Fibroblast of lung (primary cell): Measurements from ENCODE around the gene CATSPERZ. TPM values are rescaled to one million over a fixed set of nuclear protein-coding genes. Genes with fewer than 3 reads are reported as not detected.
"Not testable (repeated sequence)": the region's sequence is repeated elsewhere in the genome, so short reads cannot be mapped to it uniquely, and the experiment has no call there.

Experiments used
- DNase-seq, 2 donors: peaks; one replicate each; pipeline versions ENCODE4 v3.0.0 to v3.0.0-alpha.2; 2010; ENCODE audit warnings: low read depth in 2 of 2
- H2AFZ ChIP-seq: 2 replicates; pipeline ENCODE4 v1.5.1; 2012; ENCODE audit warnings: low read length, control low read depth, inconsistent platforms
- H3K27ac ChIP-seq: 2 replicates; pipeline ENCODE4 v1.5.1; 2011; ENCODE audit warnings: low read length, control low read depth; ENCODE audit not compliant: insufficient read depth
- H3K27me3 ChIP-seq: 2 replicates; pipeline ENCODE4 v1.5.1; 2011; ENCODE audit warnings: mild to moderate bottlenecking, low read length; ENCODE audit not compliant: control insufficient read depth, insufficient read depth
- H3K36me3 ChIP-seq: 2 replicates; pipeline ENCODE4 v1.5.1; 2011; ENCODE audit warnings: low read length; ENCODE audit not compliant: control insufficient read depth, insufficient read depth
- H3K4me1 ChIP-seq: 2 replicates; pipeline ENCODE4 v1.5.1; 2011; ENCODE audit warnings: low read length; ENCODE audit not compliant: control insufficient read depth, insufficient read depth; ENCODE audit errors: extremely low read depth
- H3K4me2 ChIP-seq: 2 replicates; pipeline ENCODE4 v1.5.1; 2011; ENCODE audit warnings: low read length, control low read depth; ENCODE audit not compliant: insufficient read depth; ENCODE audit errors: extremely low read depth
- H3K4me3 ChIP-seq, 4 experiments: fragments of 200-600 bp in 1 of 4; sonication (generic) in 1 of 4; replicated peaks in 1 of 4; 2 replicates each; pipeline ENCODE4 v1.5.1; 2011 to 2016; ENCODE audit warnings: low read length in 4 of 4, low read depth in 3 of 4, mild to moderate bottlenecking in 3 of 4, control low read depth in 2 of 4, inconsistent platforms in 1 of 4, mixed read lengths in 1 of 4; ENCODE audit not compliant: insufficient read depth in 1 of 4; ENCODE audit errors: control extremely low read depth in 1 of 4
- H3K79me2 ChIP-seq: 2 replicates; pipeline ENCODE4 v1.5.1; 2012; ENCODE audit warnings: mild to moderate bottlenecking, low read length, inconsistent platforms; ENCODE audit not compliant: control insufficient read depth, insufficient read depth
- H3K9ac ChIP-seq: 2 replicates; pipeline ENCODE4 v1.5.1; 2011; ENCODE audit warnings: mild to moderate bottlenecking, low read length, control low read depth; ENCODE audit not compliant: insufficient read depth
- H3K9me3 ChIP-seq: 2 replicates; pipeline ENCODE4 v1.5.1; 2012; ENCODE audit warnings: low read depth, low read length; ENCODE audit not compliant: control insufficient read depth, insufficient read depth
- H4K20me1 ChIP-seq: 2 replicates; pipeline ENCODE4 v1.5.1; 2011; ENCODE audit warnings: low read length; ENCODE audit not compliant: control insufficient read depth, insufficient read depth; ENCODE audit errors: extremely low read depth
- EZH2 ChIP-seq: IDR thresholded peaks from 2 replicates; pipeline ENCODE4 v1.5.1; 2012; ENCODE audit warnings: low read length, control low read depth, mild to moderate bottlenecking; ENCODE audit errors: missing control alignments
- polyA plus RNA-seq, 2 donors: library from polyadenylated mRNA; depleted of rRNA in 1 of 2; stranded (reverse) in 1 of 2; unstranded in 1 of 2; fragments of >200 nt; gene quantifications; 2 replicates each; pipeline ENCODE4 v1.2.1, GENCODE V29; 2011 to 2012; ENCODE audit warnings: missing spikeins in 1 of 2
- total RNA-seq: library from RNA; depleted of rRNA; stranded (reverse); fragments of >200 nt; gene quantifications from 2 replicates; pipeline ENCODE4 v1.2.1, GENCODE V29; 2014
- TF ChIP-seq, protein P1 (sequence below), 2 donors: IDR thresholded peaks in 1 of 2; conservative IDR thresholded peaks in 1 of 2; 1 replicate in 1 of 2; 2 replicates in 1 of 2; pipeline ENCODE4 v1.5.1; 2011 to 2012; ENCODE audit warnings: low read length in 2 of 2, control low read depth in 1 of 2, inconsistent platforms in 1 of 2, low read depth in 1 of 2, mild to moderate bottlenecking in 1 of 2

The CATSPERZ gene
- total and polyA plus RNA-seq, 2 donors (not counting 1 experiment from before 2014, with no cell fraction given), result 0.33 TPM; not detected in 1

DNA sequence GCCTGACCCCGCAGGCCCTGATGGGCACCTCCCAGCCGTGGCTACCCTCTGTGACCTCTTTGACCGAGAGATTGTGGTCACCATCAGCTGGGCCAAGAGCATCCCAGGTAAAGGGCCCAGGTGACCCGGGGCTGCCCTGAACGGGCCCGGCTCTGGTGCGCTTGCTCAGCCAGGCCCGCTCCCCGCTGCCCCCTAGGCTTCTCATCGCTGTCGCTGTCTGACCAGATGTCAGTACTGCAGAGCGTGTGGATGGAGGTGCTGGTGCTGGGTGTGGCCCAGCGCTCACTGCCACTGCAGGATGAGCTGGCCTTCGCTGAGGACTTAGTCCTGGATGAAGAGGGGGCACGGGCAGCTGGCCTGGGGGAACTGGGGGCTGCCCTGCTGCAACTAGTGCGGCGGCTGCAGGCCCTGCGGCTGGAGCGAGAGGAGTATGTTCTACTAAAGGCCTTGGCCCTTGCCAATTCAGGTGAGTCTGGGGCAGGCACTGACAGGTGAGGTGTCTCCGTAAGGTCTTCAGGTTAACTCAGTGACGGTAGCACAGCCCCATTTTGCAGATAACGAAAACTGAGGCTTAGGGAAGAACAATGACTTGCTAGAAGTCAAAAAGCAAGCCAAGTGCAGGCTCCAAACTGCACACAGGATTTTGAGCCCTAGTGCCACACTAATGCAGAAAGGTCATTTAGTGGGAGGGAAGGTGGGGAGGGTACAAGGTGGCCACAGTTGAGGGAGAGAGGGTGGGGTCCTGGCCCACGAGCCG, 14.8 kb downstream of the CATSPERZ start:
- TF ChIP-seq, protein P1, sequence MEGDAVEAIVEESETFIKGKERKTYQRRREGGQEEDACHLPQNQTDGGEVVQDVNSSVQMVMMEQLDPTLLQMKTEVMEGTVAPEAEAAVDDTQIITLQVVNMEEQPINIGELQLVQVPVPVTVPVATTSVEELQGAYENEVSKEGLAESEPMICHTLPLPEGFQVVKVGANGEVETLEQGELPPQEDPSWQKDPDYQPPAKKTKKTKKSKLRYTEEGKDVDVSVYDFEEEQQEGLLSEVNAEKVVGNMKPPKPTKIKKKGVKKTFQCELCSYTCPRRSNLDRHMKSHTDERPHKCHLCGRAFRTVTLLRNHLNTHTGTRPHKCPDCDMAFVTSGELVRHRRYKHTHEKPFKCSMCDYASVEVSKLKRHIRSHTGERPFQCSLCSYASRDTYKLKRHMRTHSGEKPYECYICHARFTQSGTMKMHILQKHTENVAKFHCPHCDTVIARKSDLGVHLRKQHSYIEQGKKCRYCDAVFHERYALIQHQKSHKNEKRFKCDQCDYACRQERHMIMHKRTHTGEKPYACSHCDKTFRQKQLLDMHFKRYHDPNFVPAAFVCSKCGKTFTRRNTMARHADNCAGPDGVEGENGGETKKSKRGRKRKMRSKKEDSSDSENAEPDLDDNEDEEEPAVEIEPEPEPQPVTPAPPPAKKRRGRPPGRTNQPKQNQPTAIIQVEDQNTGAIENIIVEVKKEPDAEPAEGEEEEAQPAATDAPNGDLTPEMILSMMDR (conservative IDR thresholded peaks at IDR 0.05 in 1 of 2, IDR thresholded peaks at IDR 0.05 in 1 of 2; ENCODE audit: low read depth in 1 of 2, low read length in 2 of 2), result no peak
- TF ChIP-seq EZH2, result no peak
- no peaks in the 10 kb centered on the region for H3K27me3 ChIP-seq
- no peak for DNase-seq
- H3K27ac ChIP-seq, result no peak overlapping the region
- H3K9ac ChIP-seq, result no peak overlapping the region
- peaks cover 11% of the 10 kb centered on the region for H3K36me3 ChIP-seq
- no peak overlapping the region for H3K4me2 ChIP-seq
- no peak overlapping the region for H3K4me3 ChIP-seq
- no peaks in the 10 kb centered on the region for H3K4me1 ChIP-seq
- no peaks in the 10 kb centered on the region for H4K20me1 ChIP-seq
- no peak overlapping the region for H2AFZ ChIP-seq
- no peaks in the 10 kb centered on the region for H3K9me3 ChIP-seq
- H3K79me2 ChIP-seq, result peaks cover 13% of the 10 kb centered on the region

- not testable (repeated sequence) for H3K9ac ChIP-seq, H3K27me3 ChIP-seq, DNase-seq, H4K20me1 ChIP-seq, H3K4me2 ChIP-seq, H3K4me1 ChIP-seq, H3K27ac ChIP-seq, H2AFZ ChIP-seq, H3K9me3 ChIP-seq
- Histone ChIP-seq H3K36me3 (peaks cover 11% of the 10 kb centered on the region), H3K4me3 (peak overlapping the region in 1 of 4 experiments; percentile 76), H3K79me2 (peaks cover 13% of the 10 kb centered on the region)
These were observed 15.7 kb downstream of the CATSPERZ start for GRCh38 chr11:64315667-64316526.

DNA sequence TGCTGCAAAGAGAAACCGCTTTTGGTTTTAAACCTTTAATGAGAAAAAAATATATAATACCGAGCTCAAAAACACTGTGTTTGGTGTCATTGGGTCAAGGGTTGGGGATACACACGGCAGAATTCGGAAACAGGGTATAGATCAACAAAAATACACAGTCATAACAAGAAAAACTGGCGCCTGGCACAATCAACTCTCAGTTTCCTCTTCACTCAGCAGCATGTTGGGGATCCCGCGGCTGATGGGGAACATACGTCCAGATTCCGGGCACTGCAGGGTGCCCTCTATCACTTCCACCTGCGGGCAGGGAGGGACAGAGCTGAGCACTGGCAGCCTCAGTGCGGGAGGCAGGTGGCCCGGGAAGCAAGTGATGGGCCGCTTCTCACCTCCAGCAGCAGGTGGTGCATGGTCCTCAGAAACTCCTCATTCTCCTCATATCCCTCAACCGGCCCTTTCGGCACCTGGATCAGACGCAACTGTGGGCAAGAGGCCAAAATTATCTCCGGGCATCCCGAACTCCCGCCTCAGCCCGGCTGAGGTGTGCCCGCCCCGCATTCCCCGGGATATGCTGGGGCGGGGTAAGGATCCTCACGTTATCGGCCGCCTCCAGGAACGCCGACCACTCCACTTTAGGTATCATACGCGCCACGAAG, 16.6 kb downstream of the CATSPERZ start:
- Histone ChIP-seq H3K4me2 (peak overlapping the region; percentile 44), H3K4me3 (peak overlapping the region; percentile 73 to 97 (median 76)), H3K27me3 (no peaks in the 10 kb centered on the region), H3K27ac (peak overlapping the region; percentile 97), H3K79me2 (peaks cover 13% of the 10 kb centered on the region), H3K9ac (peak overlapping the region; percentile 92), H4K20me1 (no peaks in the 10 kb centered on the region), H3K4me1 (no peaks in the 10 kb centered on the region), H3K36me3 (peaks cover 11% of the 10 kb centered on the region), H2AFZ (no peak overlapping the region), H3K9me3 (no peaks in the 10 kb centered on the region)
- no peak for DNase-seq
- TF ChIP-seq, protein P1 (conservative IDR thresholded peaks at IDR 0.05 in 1 of 2, IDR thresholded peaks at IDR 0.05 in 1 of 2; ENCODE audit: low read depth in 1 of 2, low read length in 2 of 2), result no peak
- no peak for TF ChIP-seq EZH2
